Fibroblast of lung (primary cell): Measurements from ENCODE around the gene EDC3.

Experiments used
- CTCF ChIP-seq, 2 donors: IDR thresholded peaks in 1 of 2; conservative IDR thresholded peaks in 1 of 2; 1 replicate in 1 of 2; 2 replicates in 1 of 2; pipeline ENCODE4 v1.5.1; 2011 to 2012; ENCODE audit warnings: low read length in 2 of 2, control low read depth in 1 of 2, inconsistent platforms in 1 of 2, low read depth in 1 of 2, mild to moderate bottlenecking in 1 of 2
- EZH2 ChIP-seq: IDR thresholded peaks from 2 replicates; pipeline ENCODE4 v1.5.1; 2012; ENCODE audit warnings: low read length, control low read depth, mild to moderate bottlenecking; ENCODE audit errors: missing control alignments

- no peak for TF ChIP-seq CTCF (conservative IDR thresholded peaks at IDR 0.05 in 1 of 2, IDR thresholded peaks at IDR 0.05 in 1 of 2; ENCODE audit: low read depth in 1 of 2, low read length in 2 of 2)
- TF ChIP-seq EZH2, result no peak
These were observed 44.5 kb downstream of the EDC3 start for GRCh38 chr15:74651242-74651741.
